ENCODE data around the gene CCDC18.
A peak's percentile ranks its signal among the peaks of the same experiment; 100 is the strongest.

The CCDC18 gene

DNA sequence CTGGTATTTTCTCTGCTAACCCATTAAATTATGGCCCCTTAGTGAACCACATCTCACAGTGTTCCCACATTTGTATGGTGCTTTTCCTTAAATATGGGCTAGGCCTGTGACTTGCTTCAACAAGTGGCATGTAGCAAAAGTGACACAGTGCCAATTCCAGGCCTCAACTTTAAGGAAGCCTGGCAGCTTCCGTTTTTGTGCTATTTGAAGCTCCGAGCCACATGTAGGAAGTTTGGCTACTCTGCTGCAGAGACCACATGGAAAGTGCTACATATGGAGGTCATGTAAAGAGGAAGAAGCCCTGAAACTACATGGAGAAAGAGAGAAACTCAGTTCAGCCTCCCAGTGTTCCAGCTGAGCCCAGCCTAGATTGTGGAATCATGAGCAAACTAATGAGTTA is 136.7 kb downstream of the CCDC18 start:
- DNase-seq = no peak

DNA sequence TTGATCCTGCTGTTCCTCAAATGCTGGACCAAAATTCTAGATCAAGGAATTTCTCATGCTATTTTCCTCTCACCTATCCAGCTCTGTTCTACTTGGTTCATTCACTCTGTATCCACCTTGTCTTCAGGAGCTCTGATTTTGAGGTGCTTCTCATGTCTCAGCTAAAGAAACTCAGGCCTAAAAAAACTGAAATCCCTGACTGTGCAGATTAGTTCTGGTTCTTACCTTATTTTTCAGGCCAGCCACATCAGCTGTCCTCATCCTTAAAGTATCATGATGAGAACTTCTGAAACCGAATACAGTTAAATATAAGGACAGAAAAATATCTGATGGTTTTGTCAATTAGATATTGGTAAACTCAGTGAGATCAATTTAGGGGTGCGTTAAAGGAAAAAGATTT is 137.4 kb downstream of the CCDC18 start:
- DNase-seq = no peak

DNA sequence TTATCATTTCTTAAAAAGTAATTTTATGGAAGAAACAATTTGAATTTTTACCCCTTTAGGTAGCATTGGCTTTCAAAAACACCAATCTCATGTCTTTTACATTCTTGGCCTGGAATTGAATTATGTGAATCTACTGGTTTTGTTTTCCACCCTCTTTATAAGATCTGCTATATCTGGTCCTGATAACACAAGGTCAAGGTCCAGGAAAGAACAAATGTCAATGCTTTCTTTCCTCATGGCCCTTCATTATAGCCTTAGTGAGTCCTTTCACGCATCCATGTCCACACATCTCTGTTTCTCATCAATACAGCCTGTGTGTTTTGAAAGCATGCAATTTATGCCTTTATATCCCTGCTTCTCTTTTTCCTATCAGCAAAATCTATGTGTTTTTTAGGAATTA is 141.2 kb downstream of the CCDC18 start:
- DNase-seq = no peak

DNA sequence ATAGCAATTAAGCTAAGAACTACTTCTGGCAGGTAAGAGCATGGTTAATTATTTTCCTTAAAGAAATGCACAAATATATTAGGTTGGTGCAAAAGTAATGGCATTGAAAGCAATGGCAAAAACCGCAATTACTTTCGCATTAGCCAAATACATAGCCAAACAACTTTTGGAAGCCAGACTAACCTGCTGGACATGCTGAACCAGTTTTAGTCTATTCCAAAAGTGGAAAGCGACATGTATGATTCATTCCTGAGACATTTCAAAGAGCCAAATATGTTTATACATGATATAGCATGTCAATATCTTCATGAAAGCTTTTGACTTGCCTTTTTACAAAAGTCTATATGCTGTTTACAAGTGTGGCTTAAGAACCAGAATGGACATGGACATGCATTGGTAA is 141.8 kb downstream of the CCDC18 start:
- DNase-seq = no peak

DNA sequence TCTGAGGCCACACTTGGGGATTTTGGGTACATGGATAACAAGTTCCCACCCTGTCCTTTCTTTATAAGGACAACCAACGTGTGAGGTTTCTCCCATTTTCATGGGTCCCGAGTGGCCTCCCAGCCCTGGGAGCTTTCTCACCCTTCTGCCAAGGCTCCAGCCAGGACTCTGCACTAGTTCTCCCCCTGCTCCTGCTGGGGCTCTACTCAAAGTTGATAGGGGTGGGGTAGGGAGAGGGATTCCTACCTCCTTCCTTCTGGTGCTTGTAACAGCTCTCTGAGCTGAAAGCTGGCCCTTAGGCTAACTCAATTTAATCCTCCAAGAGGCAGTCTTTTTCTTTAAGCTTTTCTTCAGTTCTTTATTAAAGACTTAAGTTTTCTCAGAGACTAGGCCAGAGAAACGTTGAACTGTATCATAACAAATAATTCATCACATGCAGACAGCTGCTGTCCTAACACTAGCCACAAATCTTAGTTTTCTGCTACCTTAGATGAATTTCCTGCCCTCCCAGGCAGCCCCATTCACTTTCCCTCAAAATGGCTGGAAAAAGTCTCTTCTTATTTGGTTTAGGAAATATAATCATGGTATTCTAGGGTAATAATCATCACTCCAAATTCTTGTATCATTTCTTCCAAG is 142.8 kb downstream of the CCDC18 start:
- peak; percentile 32 for DNase-seq

DNA sequence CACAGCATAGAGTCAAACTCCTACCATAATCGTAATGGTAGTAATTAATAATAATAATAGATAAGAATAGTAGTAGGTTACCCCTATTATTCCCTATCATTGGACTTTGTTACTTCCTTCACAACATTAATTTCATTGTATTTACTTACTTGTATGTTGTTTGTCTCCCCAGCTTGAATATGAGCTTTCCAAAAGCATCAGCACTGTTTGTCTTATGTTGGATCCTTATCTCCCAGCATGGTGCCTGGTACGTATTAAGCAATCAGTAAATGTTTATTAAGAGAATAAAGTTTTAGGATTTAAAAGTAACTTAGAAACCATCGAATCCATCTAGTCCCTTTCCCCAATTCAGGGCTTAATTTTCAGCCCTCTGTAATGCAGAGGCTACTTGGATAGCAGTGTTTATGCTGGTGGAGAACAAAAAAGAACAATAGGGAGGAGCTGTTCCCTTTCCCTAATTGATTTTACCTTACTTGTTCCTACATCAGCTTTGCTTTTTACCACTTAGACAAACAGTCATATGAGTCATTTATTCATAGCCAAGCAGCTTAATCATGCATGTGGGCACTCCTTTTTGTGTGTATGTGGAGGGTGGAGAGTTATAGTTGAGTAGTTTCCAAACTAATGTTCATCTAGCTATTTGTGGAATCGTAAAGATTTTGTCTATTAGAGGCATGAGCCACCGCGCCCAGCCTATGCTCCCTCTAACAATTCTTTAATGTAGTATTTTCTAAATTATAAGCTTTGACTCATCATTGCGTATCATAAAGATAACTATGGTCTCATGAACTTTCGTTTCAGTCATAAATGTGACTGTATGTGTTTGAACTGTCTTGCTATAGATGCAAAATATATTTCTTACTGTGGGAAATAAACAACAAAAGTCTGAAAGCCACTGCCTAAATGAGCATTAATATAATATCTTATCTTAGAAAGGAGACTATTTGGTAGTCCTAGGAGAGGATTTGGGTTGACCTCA is 144.3 kb downstream of the CCDC18 start:
- DNase-seq = no peak
